OCI-LY7 (cell line): ENCODE results near the gene RRBP1. TPM values are rescaled to one million over a fixed set of nuclear protein-coding genes. Genes with fewer than 3 reads are reported as not detected.

Experiments used
- BruUV-seq: library from RNA; stranded (reverse); fragments of 400-500 nt; replicated peaks from 2 replicates; lab custom pipeline; 2021; lab: Mats Ljungman, UMichigan
- CTCF ChIA-PET: fragments of 300-600 bp; sonication (Branson Sonifier 250); formaldehyde crosslinking; loops from one replicate; lab custom pipeline; 2022; ENCODE audit warnings: antibody characterized with exemption; ENCODE audit not compliant: unreplicated experiment; lab: Charles Lee
- POLR2A ChIA-PET: fragments of 300-600 bp; sonication (Branson Sonifier 250); formaldehyde crosslinking; loops from one replicate; lab custom pipeline; 2022; ENCODE audit warnings: antibody characterized with exemption; lab: Charles Lee
- DNase-seq: peaks from one replicate; pipeline ENCODE4 v3.0.0-alpha.2; 2015; ENCODE audit warnings: low spot score
- H2AFZ ChIP-seq: fragments of 200-600 bp; sonication (generic), shearing (Covaris generic); 2 replicates; pipeline ENCODE4 v1.6.1; 2014; ENCODE audit warnings: mild to moderate bottlenecking, antibody characterized with exemption, low read length, moderate library complexity
- H3K27ac ChIP-seq: fragments of 200-600 bp; sonication (generic); 2 replicates; pipeline ENCODE4 v1.5.1; 2014; ENCODE audit warnings: mixed run types, low read depth, mild to moderate bottlenecking, moderate library complexity, low read length, inconsistent platforms; ENCODE audit not compliant: poor library complexity, severe bottlenecking
- H3K36me3 ChIP-seq: fragments of 200-600 bp; sonication (generic); 2 replicates; pipeline ENCODE4 v1.6.1; 2014; ENCODE audit warnings: mild to moderate bottlenecking, antibody characterized with exemption, low read length, moderate library complexity, mixed read lengths; ENCODE audit not compliant: insufficient read depth
- H3K4me1 ChIP-seq: fragments of 200-600 bp; sonication (generic); 2 replicates; pipeline ENCODE4 v1.5.1; 2014; ENCODE audit warnings: mild to moderate bottlenecking, low read length; ENCODE audit not compliant: insufficient read depth, poor library complexity, severe bottlenecking
- H3K4me2 ChIP-seq: fragments of 200-600 bp; sonication (generic); 2 replicates; pipeline ENCODE4 v1.6.1; 2014; ENCODE audit warnings: mild to moderate bottlenecking, low read length
- H3K4me3 ChIP-seq: fragments of 200-600 bp; sonication (generic); 2 replicates; pipeline ENCODE4 v1.5.1; 2014; ENCODE audit warnings: mild to moderate bottlenecking, low read depth, low read length; ENCODE audit not compliant: poor library complexity, severe bottlenecking
- H3K79me2 ChIP-seq: fragments of 200-600 bp; sonication (generic); 2 replicates; pipeline ENCODE4 v1.6.1; 2016; ENCODE audit warnings: low read depth, mild to moderate bottlenecking, low read length, moderate library complexity, mixed read lengths; ENCODE audit not compliant: insufficient read depth
- H3K9me2 ChIP-seq: fragments of 200-600 bp; sonication (generic); 2 replicates; pipeline ENCODE4 v1.6.1; 2016; ENCODE audit warnings: mild to moderate bottlenecking, low read length, mixed read lengths; ENCODE audit not compliant: insufficient read depth
- H3K9me3 ChIP-seq: fragments of 200-600 bp; sonication (generic); 2 replicates; pipeline ENCODE4 v1.6.1; 2014; ENCODE audit warnings: mild to moderate bottlenecking, mixed run types, low read length, mixed read lengths
- H4K20me1 ChIP-seq: fragments of 200-600 bp; sonication (generic); 2 replicates; pipeline ENCODE4 v1.6.1; 2014; ENCODE audit warnings: mild to moderate bottlenecking, antibody characterized with exemption, low read length, moderate library complexity, mixed read lengths; ENCODE audit not compliant: insufficient read depth
- CTCF ChIP-seq: fragments of 200-600 bp; sonication (generic); conservative IDR thresholded peaks from 2 replicates; pipeline ENCODE4 v1.5.1; 2014; ENCODE audit warnings: mild to moderate bottlenecking, antibody characterized with exemption, low read length, moderate library complexity, mixed read lengths
- EZH2phosphoT487 ChIP-seq: fragments of 200-600 bp; sonication (generic); IDR thresholded peaks from 2 replicates; pipeline ENCODE4 v1.6.1; 2018; ENCODE audit warnings: low read depth, borderline replicate concordance, mild to moderate bottlenecking, mixed run types, antibody characterized with exemption, low read length, moderate library complexity, mixed read lengths
- intact Hi-C: fragments of 100-400 bp; cut with micrococcal nuclease; formaldehyde crosslinking; loops from one replicate; pipeline ENCODE4 v1.10.0; 2022; ENCODE audit not compliant: unreplicated experiment
- total RNA-seq, 2 experiments: library from RNA; depleted of rRNA in 1 of 2; stranded (reverse); fragments of >200 nt in 1 of 2; shearing (Covaris generic) in 1 of 2; gene quantifications; 2 replicates each; pipeline ENCODE4 v1.2.3, GENCODE V29; 2014 to 2022

RRBP1 gene
- total RNA-seq, 2 experiments from 2014 or later, result 13.6 to 46.3 TPM

DNA sequence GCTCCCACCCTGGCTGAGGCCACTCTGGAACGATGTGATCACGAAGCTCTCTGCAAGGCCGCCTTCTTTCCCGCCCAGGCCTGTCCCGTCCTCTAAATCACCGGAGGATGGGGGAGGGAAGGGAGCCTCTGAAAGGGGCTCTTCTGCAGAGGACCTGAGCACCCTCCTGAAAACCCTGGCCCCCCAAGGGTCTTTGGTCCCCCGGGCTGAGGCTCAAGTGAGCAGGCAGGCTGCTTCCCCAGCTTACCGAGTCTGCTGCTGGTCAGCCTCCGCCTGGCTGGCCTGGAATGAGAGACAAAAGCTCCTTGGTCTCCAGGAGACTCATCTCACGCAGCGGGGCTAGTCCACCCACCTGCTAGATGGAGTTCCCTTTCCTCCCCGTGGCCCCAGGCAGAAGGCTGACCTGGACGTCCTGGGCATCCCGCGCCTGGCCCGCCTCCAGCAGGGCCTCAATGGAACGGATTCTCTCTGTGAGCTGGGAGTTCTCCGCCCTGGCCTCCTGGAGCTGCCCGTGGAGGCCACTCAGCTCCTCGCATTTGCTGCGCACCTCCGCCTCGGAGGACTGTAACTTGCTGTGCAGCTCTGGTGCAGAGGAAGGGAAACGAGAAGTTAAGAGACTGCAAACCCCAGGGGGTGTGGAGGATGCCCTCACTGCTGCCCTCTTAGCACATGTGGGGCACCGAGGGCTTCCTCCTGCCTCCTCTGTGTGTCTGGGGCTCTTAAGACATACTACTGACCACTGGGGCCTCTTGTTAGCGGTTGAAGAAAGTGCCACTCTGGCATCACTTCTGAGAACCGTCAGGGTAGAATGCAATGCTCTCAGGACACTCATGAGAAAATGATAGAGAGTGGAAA, 54.7 kb downstream of the RRBP1 start:
- Histone ChIP-seq H4K20me1 (no peaks in the 10 kb centered on the region), H2AFZ (no peak overlapping the region), H3K79me2 (no peaks in the 10 kb centered on the region), H3K4me3 (no peak overlapping the region), H3K9me2 (no peaks in the 10 kb centered on the region), H3K27ac (no peak overlapping the region), H3K9me3 (no peaks in the 10 kb centered on the region), H3K4me2 (no peak overlapping the region), H3K36me3 (no peaks in the 10 kb centered on the region), H3K4me1 (no peaks in the 10 kb centered on the region)
- no peak for TF ChIP-seq CTCF
- TF ChIP-seq EZH2phosphoT487, result no peak
- POLR2A ChIA-PET, result interaction anchor here (0.5 kb wide), 1 partner anchor 1601 kb away, joined by 3 read pairs; no protein-coding TSS in a partner anchor
- DNase-seq, result no peak
- CTCF ChIA-PET, result no interaction called here
- intact Hi-C loops, result no loop called here
- no TSS peak for BruUV-seq

- Histone ChIP-seq H3K27ac (no peak overlapping the region), H3K4me1 (no peaks in the 10 kb centered on the region), H3K36me3 (no peaks in the 10 kb centered on the region), H3K9me2 (no peaks in the 10 kb centered on the region), H3K9me3 (no peaks in the 10 kb centered on the region), H3K4me3 (no peak overlapping the region), H3K79me2 (no peaks in the 10 kb centered on the region), H3K4me2 (no peak overlapping the region), H4K20me1 (no peaks in the 10 kb centered on the region), H2AFZ (no peak overlapping the region)
- TF ChIP-seq EZH2phosphoT487 (no peak), CTCF (no peak)
- no TSS peak for BruUV-seq
- DNase-seq, result no peak
- CTCF ChIA-PET, result no interaction called here
- intact Hi-C loops, result no loop called here
- POLR2A ChIA-PET, result no interaction called here
Measured at GRCh38 chr20:17626217-17627007, 55.6 kb downstream of the RRBP1 start.
